Activated CD8-positive, alpha-beta memory T cell treated with anti-CD3 and anti-CD28 coated beads, Interleukin-2, amount 50 U/mL, for 24 hours (primary cell): Measurements from ENCODE around the gene HPSE2.

Source experiments
- DNase-seq: peaks from one replicate; pipeline ENCODE4 v3.0.0-alpha.2; 2020; ENCODE audit errors: extremely low read depth

HPSE2 gene

GRCh38 chr10:98620503-98620902 is 615.1 kb downstream of the HPSE2 start:
- no peak for DNase-seq

GRCh38 chr10:98619446-98619845 is 616.2 kb downstream of the HPSE2 start:
- no peak for DNase-seq

- DNase-seq, result no peak
These were observed 617.6 kb downstream of the HPSE2 start for GRCh38 chr10:98617906-98618520.

- DNase-seq, result no peak
These were observed 622.2 kb downstream of the HPSE2 start for GRCh38 chr10:98613446-98613845.

GRCh38 chr10:98611436-98611835 is 624.2 kb downstream of the HPSE2 start:
- no peak for DNase-seq

GRCh38 chr10:98610836-98611235 is 624.8 kb downstream of the HPSE2 start:
- DNase-seq, result no peak

GRCh38 chr10:98610301-98610700 is 625.4 kb downstream of the HPSE2 start:
- DNase-seq, result no peak

- no peak for DNase-seq
These were observed 626.4 kb downstream of the HPSE2 start for GRCh38 chr10:98609265-98609664.

- no peak for DNase-seq
These were observed 627.2 kb downstream of the HPSE2 start for GRCh38 chr10:98608411-98608810.

GRCh38 chr10:98602224-98602623 is 633.4 kb downstream of the HPSE2 start:
- DNase-seq, result no peak

GRCh38 chr10:98599032-98599610 is 636.5 kb downstream of the HPSE2 start:
- DNase-seq, result no peak

GRCh38 chr10:98596404-98596803 is 639.2 kb downstream of the HPSE2 start:
- no peak for DNase-seq

- DNase-seq, result no peak
These were observed 646.0 kb downstream of the HPSE2 start for GRCh38 chr10:98589691-98590090.

GRCh38 chr10:98589007-98589406 is 646.6 kb downstream of the HPSE2 start:
- DNase-seq, result no peak

GRCh38 chr10:98587156-98587837 is 648.4 kb downstream of the HPSE2 start:
- DNase-seq, result no peak

GRCh38 chr10:98586096-98586495 is 649.6 kb downstream of the HPSE2 start:
- no peak for DNase-seq

GRCh38 chr10:98582363-98582762 is 653.3 kb downstream of the HPSE2 start:
- no peak for DNase-seq

GRCh38 chr10:98577578-98577977 is 658.1 kb downstream of the HPSE2 start:
- DNase-seq, result no peak

GRCh38 chr10:98577168-98577567 is 658.5 kb downstream of the HPSE2 start:
- no peak for DNase-seq

GRCh38 chr10:98576096-98576495 is 659.6 kb downstream of the HPSE2 start:
- DNase-seq, result no peak

- DNase-seq, result no peak
These were observed 663.1 kb downstream of the HPSE2 start for GRCh38 chr10:98572594-98572993.

GRCh38 chr10:98570834-98571233 is 664.8 kb downstream of the HPSE2 start:
- DNase-seq, result no peak

- DNase-seq, result no peak
These were observed 665.8 kb downstream of the HPSE2 start for GRCh38 chr10:98569853-98570252.
